Ishikawa (cell line): ENCODE measurements around the gene BCDIN3D.

Experiments
- CEBPB ChIP-seq: IDR thresholded peaks from 2 replicates; pipeline ENCODE4 v1.6.1; 2012
- CREB1 ChIP-seq: IDR thresholded peaks from 2 replicates; pipeline ENCODE4 v1.6.1; 2012; ENCODE audit warnings: low read depth
- EGR1 ChIP-seq: IDR thresholded peaks from 2 replicates; pipeline ENCODE4 v1.6.1; 2012
- EP300 ChIP-seq: IDR thresholded peaks from 2 replicates; pipeline ENCODE4 v1.6.1; 2012; ENCODE audit warnings: borderline replicate concordance
- FOXM1 ChIP-seq: IDR thresholded peaks from 2 replicates; pipeline ENCODE4 v1.6.1; 2012; ENCODE audit warnings: low read depth, borderline replicate concordance
- MAX ChIP-seq: IDR thresholded peaks from 2 replicates; pipeline ENCODE4 v1.6.1; 2012
- NFIC ChIP-seq: IDR thresholded peaks from 2 replicates; pipeline ENCODE4 v1.6.1; 2012
- RAD21 ChIP-seq: IDR thresholded peaks from 2 replicates; pipeline ENCODE4 v1.6.1; 2012; ENCODE audit warnings: low read depth
- REST ChIP-seq: IDR thresholded peaks from 2 replicates; pipeline ENCODE4 v1.6.1; 2012; ENCODE audit warnings: low read depth, mild to moderate bottlenecking
- TAF1 ChIP-seq: IDR thresholded peaks from 2 replicates; pipeline ENCODE4 v1.6.1; 2012; ENCODE audit warnings: low read depth, mild to moderate bottlenecking
- TCF12 ChIP-seq: IDR thresholded peaks from 2 replicates; pipeline ENCODE4 v1.6.1; 2012; ENCODE audit warnings: low read depth
- TEAD4 ChIP-seq: IDR thresholded peaks from 2 replicates; pipeline ENCODE4 v1.6.1; 2012
- USF1 ChIP-seq: IDR thresholded peaks from 2 replicates; pipeline ENCODE4 v1.6.1; 2012
- YY1 ChIP-seq: IDR thresholded peaks from 2 replicates; pipeline ENCODE4 v1.6.1; 2012; ENCODE audit warnings: low read depth
- ZBTB7A ChIP-seq: IDR thresholded peaks from 2 replicates; pipeline ENCODE4 v1.6.1; 2012; ENCODE audit warnings: low read depth

The BCDIN3D gene

GRCh38 chr12:49823951-49824350 is 19.0 kb downstream of the BCDIN3D start:
- no peak for TF ChIP-seq CREB1
- no peak for TF ChIP-seq YY1
- TF ChIP-seq EP300 = no peak

GRCh38 chr12:49823350-49823749 is 19.6 kb downstream of the BCDIN3D start:
- TF ChIP-seq MAX = no peak
- TF ChIP-seq TAF1 = no peak
- no peak for TF ChIP-seq FOXM1
- no peak for TF ChIP-seq NFIC
- no peak for TF ChIP-seq EGR1
- TF ChIP-seq USF1 = no peak

GRCh38 chr12:49821373-49822287 is 21.3 kb downstream of the BCDIN3D start:
- TF ChIP-seq EGR1 (no peak), CEBPB (no peak), RAD21 (no peak), CREB1 (no peak), YY1 (no peak), MAX (no peak), ZBTB7A (no peak), TCF12 (no peak), NFIC (no peak), TAF1 (no peak), EP300 (no peak), REST (no peak), TEAD4 (no peak), FOXM1 (no peak), USF1 (no peak)

- TF ChIP-seq RAD21 (no peak), ZBTB7A (no peak), TCF12 (no peak), EGR1 (no peak)
Measured at GRCh38 chr12:49819786-49820185, 23.1 kb downstream of the BCDIN3D start.

GRCh38 chr12:49818241-49818895 is 24.5 kb downstream of the BCDIN3D start:
- TF ChIP-seq TAF1 (no peak), FOXM1 (no peak), TEAD4 (no peak), REST (no peak), CREB1 (no peak), MAX (no peak), USF1 (no peak), EGR1 (no peak), RAD21 (no peak), CEBPB (no peak), NFIC (no peak), ZBTB7A (no peak), YY1 (no peak), TCF12 (no peak)
